Germinal center (tissue), 1 donor: ENCODE measurements around the gene CAMK2A.
"Not testable (repeated sequence)": the region's sequence is repeated elsewhere in the genome, so short reads cannot be mapped to it uniquely, and the experiment has no call there.

Experiments used
- DNase-seq: peaks from one replicate; pipeline ENCODE4 v3.0.0; 2012; ENCODE audit warnings: mixed read lengths, low spot score

Gene CAMK2A

GRCh38 chr5:150254774-150255173 lies 34.8 kb downstream of the CAMK2A start:
- DNase-seq: no peak

GRCh38 chr5:150254363-150254762 lies 35.2 kb downstream of the CAMK2A start:
- DNase-seq: no peak

- DNase-seq: no peak
Observed at GRCh38 chr5:150253416-150254208, 36.0 kb downstream of the CAMK2A start.

DNA sequence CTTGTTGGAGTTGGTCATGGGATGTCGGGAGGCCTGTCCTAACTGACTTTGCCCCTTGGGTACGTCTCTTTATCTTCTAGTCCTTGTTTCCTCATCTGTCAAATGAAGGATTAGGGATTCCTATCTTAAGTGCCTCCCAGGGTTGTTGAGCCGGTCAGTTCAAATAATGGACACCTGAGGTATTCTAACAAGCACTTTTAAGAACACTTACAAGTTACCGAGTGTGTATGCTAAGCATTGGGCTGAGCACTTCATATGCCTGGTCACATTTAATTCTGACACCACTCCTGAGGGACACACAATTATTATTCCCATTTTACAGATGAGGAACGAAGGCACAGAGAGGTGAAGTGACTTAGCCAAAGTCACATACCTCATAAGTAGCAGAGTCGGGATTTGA lies 37.1 kb downstream of the CAMK2A start:
- DNase-seq: no peak

GRCh38 chr5:150251504-150251903 lies 38.1 kb downstream of the CAMK2A start:
- no peak for DNase-seq

- DNase-seq: no peak
Observed at GRCh38 chr5:150249744-150250143, 39.8 kb downstream of the CAMK2A start.

- DNase-seq: no peak
Observed at GRCh38 chr5:150248946-150249345, 40.6 kb downstream of the CAMK2A start.

DNA sequence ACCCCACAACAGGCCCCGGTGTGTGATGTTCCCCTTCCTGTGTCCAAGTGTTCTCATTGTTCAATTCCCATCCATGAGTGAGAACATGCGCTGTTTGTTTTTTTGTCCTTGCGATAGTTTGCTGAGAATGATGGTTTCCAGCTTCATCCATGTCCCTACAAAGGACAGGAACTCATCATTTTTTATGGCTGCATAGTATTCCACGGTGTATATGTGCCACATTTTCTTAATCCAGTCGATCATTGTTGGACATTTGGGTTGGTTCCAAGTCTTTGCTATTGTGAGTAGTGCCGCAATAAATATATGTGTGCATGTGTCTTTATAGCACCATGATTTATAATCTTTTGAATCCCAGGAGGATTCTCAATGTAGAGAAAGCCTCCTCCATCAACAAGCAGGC lies 41.1 kb downstream of the CAMK2A start:
- DNase-seq: not testable (repeated sequence)

DNA sequence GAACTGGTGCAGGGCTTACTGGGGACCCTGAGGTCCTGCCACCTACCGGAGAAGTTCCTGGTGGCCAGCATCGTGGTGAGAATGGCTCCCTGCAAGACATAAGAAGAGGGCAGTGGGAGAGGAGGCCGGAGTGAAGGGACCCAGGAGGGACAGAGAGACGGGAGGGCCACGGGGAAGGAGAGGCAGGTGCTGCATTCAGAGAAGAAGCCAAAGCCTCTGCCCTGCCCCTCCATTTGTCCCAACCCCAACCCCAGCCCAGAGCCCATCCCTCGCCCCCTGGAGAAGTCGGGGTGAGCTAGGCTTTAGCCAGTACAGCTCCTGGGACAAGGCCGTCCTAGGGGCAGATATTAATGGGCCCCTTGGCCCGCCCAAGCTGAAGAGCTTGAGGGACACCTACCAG lies 41.8 kb downstream of the CAMK2A start:
- DNase-seq: no peak

DNA sequence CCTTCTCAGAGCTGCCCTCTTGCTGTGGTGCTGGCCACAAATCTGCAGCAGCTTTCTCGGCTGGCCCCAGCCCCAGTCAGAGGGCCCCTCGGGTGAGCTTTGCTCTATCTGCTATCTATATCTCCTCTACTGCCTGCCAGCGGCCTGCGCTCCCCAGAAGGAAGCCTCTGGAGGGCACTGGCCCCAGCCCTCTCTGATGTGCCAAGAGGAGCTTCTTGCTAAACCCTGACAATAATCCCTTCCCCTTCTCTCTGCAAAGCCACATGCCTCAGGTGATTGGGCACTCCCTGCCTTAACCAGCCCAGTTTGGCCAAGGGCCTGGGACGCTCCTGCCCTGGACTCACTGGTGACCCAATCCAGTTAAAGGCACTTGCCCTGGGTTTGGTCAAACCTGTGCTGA lies 42.7 kb downstream of the CAMK2A start:
- DNase-seq: no peak

DNA sequence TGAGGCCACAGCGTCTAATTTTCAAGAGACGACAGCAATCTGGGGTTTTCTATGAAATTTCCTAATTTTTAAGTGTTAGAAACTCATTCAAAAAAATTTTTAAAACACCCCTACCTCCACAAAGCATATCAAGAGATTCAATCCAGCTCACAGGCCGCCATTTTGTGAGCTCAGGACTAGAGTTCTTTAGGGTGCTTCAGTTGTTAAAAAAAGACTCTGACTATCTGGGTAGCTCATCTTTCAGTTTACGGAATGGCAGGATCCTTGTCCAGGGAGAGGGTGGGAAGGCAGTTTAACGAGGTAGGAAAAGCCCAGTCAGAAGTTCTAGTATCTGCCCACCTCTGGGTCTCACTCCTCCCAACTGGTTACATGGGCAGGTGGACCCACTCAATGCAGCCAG lies 43.1 kb downstream of the CAMK2A start:
- no peak for DNase-seq

DNA sequence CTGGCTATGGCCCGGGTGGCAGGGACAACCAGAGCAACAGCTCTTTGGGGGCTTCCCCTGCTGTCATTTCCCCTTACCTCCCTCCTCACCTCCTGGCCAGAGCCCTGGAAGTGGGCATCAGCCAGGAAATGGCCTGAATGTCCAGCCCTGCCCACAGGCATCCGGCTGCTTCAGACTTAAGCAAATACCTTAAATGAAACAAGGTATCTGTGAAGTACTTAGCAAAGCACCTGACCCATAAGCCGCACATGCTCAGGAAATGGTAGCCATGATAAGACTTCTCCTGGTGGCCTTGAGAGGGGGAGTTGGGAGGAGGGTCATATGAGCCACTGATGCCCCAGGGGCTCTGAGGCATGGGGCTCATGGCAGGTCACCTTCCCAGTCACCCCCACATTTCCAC lies 43.8 kb downstream of the CAMK2A start:
- DNase-seq: no peak

DNA sequence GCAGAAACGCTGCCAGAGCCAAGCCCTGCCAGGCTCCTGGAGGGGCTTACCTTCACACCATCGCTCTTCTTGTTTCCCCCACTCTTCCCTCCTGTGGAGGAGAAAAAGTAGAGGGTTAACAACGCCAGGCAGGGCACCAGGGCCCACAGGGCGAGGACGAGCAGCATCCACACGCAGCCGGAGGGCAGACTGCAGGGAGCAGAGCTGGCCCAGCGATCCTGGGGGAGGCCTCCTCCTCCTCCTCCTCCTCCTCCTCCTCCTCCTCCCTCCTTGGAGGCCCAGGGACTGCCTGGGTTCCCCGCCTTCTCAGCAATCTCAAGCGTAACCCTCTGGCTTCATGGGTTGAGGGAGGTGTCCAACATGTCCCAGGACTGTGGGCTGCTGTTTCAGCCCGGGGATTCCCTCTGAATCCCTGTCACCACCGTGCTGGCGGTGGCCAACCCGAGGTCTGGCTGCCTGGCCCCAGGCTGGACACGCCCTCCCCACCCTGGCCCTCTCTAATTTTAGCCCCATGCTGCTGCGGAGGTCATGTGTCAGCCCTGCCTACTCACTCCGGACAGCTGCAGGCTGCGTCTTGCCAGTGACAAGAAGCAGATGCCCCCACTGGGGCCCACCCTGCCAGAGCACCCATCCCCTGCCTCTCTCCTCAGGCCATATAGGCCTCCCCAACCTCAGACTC lies 44.3 kb downstream of the CAMK2A start:
- DNase-seq: no peak

DNA sequence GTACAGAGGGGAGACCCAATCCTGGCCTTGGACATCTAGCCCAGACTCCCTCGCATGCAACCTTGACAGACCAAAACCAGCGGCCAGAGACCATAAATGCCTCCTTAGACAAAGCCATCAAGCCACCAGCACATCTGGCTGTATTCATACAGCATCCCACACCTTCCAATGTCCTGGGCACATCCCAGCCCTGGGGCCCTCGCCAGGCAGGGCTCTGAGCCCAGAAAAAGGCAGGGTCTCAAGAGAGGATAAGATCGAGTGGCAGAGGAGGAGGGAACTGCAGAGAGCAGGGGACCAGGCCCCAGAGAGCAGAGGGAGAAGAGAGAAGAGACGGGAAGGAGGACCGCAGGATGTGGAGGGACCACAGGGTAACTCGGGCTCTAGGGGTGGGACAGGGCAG lies 45.4 kb downstream of the CAMK2A start:
- no peak for DNase-seq

- DNase-seq: no peak
Observed at GRCh38 chr5:150243590-150243989, 46.0 kb downstream of the CAMK2A start.

GRCh38 chr5:150242251-150242894 lies 47.2 kb downstream of the CAMK2A start:
- no peak for DNase-seq

GRCh38 chr5:150241298-150242160 lies 48.0 kb downstream of the CAMK2A start:
- DNase-seq: no peak

DNA sequence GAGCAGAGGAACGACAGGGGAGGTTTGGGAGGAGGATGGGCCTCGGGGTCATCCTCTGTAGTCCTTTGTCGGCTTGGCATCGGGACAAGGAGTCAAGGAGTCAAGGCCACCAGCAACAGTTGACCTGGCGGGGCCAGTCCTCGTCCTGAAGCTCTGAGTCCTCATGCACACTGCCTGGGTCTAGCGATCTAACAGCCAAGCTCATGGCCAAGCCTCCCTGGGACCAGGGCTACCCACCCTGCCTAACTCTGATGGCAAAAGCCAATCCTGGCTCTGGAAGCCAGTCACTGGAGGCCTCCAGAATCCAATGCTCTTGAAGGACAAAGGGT lies 49.8 kb downstream of the CAMK2A start:
- no peak for DNase-seq

- DNase-seq: no peak
Observed at GRCh38 chr5:150239099-150239793, 50.3 kb downstream of the CAMK2A start.

DNA sequence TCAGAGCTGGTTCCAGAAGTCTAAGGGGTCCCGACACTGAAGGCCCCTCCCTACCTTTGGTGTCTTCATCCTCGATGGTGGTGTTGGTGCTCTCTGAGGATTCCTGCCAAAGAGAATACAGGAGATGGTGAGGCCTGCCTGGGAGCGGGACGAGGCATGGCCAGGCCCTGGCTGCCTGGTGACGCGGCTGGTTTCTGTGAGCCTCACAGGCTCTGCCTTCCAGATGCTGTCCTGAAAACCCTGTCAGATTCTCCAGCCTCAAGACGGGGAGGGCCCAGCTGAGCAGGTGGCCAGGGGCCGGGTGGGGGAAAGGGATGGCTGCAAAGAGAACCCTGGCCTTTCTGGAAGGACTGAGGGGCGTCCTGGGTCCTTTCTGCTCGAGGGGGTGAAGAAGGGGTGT lies 50.9 kb downstream of the CAMK2A start:
- no peak for DNase-seq

- DNase-seq: no peak
Observed at GRCh38 chr5:150236981-150237754, 52.4 kb downstream of the CAMK2A start.
